ENCODE data around the gene ROS1. TPM values are rescaled to one million over a fixed set of nuclear protein-coding genes. Genes with fewer than 3 reads are reported as not detected.
"Not testable (repeated sequence)": the region's sequence is repeated elsewhere in the genome, so short reads cannot be mapped to it uniquely, and the experiment has no call there.

Gene ROS1
- total RNA-seq, 2 donors from 2014 or later, result 0.23 to 0.34 TPM

DNA sequence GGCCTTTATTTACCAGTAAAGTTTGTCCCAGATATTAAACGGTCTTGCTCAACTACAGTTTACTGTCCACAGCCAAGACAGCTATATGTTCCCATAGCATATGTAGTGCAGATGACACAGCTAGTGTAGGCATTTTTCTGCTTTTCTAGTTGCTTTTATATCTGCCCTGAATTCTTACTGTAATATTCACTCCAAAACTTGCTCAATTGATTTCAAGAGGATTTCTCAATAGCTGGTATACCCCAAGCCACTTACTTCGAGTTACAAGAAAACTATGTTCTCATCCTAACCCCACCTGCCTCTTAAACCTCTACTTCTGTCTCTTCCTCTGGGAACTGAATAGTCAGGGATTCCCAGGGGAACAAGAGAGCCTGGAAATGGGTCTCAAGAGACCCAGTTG lies 18.9 kb upstream of the ROS1 start:
- Histone ChIP-seq H3K27me3 (replicated peaks; ENCODE audit: insufficient read depth) (peaks cover 3% of the 10 kb centered on the region), H3K9me3 (no peaks in the 10 kb centered on the region), H3K36me3 (no peaks in the 10 kb centered on the region), H3K27ac (no peak overlapping the region), H3K4me1 (replicated peaks) (no peaks in the 10 kb centered on the region), H3K4me3 (no peak overlapping the region)
- no peak for DNase-seq (ENCODE audit: low spot score)
- intact Hi-C loops (cut with DNase I), result no loop called here
- WGBS, result 70% methylated on average over 2 of the region's 2 CpGs
- TF ChIP-seq, protein P1, sequence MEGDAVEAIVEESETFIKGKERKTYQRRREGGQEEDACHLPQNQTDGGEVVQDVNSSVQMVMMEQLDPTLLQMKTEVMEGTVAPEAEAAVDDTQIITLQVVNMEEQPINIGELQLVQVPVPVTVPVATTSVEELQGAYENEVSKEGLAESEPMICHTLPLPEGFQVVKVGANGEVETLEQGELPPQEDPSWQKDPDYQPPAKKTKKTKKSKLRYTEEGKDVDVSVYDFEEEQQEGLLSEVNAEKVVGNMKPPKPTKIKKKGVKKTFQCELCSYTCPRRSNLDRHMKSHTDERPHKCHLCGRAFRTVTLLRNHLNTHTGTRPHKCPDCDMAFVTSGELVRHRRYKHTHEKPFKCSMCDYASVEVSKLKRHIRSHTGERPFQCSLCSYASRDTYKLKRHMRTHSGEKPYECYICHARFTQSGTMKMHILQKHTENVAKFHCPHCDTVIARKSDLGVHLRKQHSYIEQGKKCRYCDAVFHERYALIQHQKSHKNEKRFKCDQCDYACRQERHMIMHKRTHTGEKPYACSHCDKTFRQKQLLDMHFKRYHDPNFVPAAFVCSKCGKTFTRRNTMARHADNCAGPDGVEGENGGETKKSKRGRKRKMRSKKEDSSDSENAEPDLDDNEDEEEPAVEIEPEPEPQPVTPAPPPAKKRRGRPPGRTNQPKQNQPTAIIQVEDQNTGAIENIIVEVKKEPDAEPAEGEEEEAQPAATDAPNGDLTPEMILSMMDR (IDR thresholded peaks at IDR 0.05), result no peak
- TF ChIP-seq POLR2AphosphoS5 (IDR thresholded peaks at IDR 0.05) (no peak), POLR2A (IDR thresholded peaks at IDR 0.05) (no peak)

DNA sequence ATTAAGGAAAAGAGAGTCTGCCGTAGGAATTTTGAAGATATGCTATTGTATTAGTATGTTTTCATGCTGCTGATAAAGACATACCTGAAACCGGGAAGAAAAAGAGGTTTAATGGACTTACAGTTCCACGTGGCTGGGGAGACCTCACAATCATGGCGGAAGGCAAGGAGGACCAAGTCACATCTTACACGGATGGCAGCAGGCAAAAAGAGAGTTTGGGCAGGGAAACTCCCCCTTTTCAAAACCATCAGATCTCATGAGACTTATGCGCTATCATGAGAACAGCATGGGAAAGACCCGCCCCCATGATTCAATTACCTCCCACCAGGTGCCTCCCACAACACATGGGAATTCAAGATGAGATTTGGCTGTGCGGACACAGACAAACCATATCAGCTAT lies 16.6 kb upstream of the ROS1 start:
- H3K9me3 ChIP-seq; DNase-seq (ENCODE audit: low spot score); H3K36me3 ChIP-seq; H3K27me3 ChIP-seq (replicated peaks; ENCODE audit: insufficient read depth); intact Hi-C loops (cut with DNase I); H3K27ac ChIP-seq; H3K4me1 ChIP-seq (replicated peaks); H3K4me3 ChIP-seq: not testable (repeated sequence)
- WGBS, result 87% methylated on average over 8 of the region's 8 CpGs

DNA sequence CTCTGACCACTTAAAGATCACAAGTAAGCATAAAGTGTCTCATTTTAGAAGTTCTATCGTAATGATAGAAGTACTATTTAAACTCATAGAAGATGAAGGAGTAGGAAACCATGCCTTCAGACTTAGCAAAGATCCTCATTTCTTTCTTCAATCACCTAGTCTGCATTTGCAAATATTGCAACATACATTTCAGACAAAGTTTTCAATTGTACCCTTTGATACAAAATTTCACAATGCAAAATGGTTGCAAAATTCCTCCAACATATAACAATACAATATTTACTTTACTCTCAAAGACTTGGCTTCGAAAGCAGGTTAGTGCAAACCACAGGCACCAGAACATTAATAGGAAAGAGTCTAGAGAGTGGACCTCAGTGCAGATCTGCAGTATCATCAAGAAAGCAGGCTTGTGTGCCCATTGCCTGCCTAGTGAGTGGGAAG lies 16.1 kb upstream of the ROS1 start:
- Histone ChIP-seq H3K4me1 (replicated peaks) (no peaks in the 10 kb centered on the region), H3K27me3 (replicated peaks; ENCODE audit: insufficient read depth) (peaks cover 3% of the 10 kb centered on the region), H3K27ac (no peak overlapping the region), H3K4me3 (no peak overlapping the region), H3K36me3 (no peaks in the 10 kb centered on the region), H3K9me3 (no peaks in the 10 kb centered on the region)
- TF ChIP-seq POLR2A (IDR thresholded peaks at IDR 0.05) (no peak), POLR2AphosphoS5 (IDR thresholded peaks at IDR 0.05) (no peak)
- TF ChIP-seq, protein P1 (IDR thresholded peaks at IDR 0.05), result no peak
- 46% methylated on average over 2 of the region's 2 CpGs for WGBS
- intact Hi-C loops (cut with DNase I), result no loop called here
- no peak for DNase-seq (ENCODE audit: low spot score)

DNA sequence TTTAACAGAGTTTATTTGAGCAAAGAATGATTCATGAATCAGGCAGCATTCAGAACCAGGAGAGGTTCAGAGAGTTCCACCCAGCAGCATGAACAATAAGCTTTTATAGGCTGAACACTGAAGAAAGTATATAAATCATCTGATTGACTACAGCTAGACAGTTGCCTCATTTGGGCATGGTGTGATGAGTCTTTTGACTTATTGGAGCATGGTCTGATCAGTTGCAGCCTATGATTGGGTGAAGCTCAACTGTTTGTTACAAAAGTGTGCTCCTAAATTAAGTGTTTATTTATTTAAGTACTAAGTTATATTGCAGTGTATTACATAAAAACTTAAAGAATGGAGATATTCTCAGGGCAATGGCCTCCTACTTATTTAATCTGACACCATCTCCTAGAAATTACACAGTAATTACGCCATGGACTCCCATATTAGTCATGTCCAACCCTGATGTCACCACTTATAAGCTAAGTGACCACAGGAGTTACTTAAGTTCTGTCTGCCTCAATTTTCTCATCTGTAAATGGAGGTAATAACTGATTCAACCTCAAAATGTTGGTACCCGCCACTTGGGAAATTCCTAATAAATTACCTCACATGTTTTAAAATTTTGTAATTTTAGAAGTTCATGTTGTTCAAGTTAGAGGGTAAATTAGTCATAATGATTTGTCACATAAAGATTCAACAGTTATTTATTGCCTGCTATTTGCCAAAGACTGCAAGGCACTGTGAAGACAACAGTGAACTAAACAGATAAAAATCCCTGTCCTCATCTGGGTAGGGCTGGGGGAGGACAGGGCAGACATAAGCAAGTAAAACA lies 15.2 kb upstream of the ROS1 start:
- no peak overlapping the region for H3K27ac ChIP-seq
- no peaks in the 10 kb centered on the region for H3K36me3 ChIP-seq
- DNase-seq (ENCODE audit: low spot score), result no peak
- WGBS, result 71% methylated on average over 2 of the region's 2 CpGs
- intact Hi-C loops (cut with DNase I), result no loop called here
- TF ChIP-seq POLR2A (IDR thresholded peaks at IDR 0.05), result no peak
- TF ChIP-seq POLR2AphosphoS5 (IDR thresholded peaks at IDR 0.05), result no peak
- TF ChIP-seq, protein P1 (IDR thresholded peaks at IDR 0.05), result no peak
- no peaks in the 10 kb centered on the region for H3K4me1 ChIP-seq (replicated peaks)
- no peaks in the 10 kb centered on the region for H3K9me3 ChIP-seq
- H3K4me3 ChIP-seq, result no peak overlapping the region
- peaks cover 1% of the 10 kb centered on the region for H3K27me3 ChIP-seq (replicated peaks; ENCODE audit: insufficient read depth)

DNA sequence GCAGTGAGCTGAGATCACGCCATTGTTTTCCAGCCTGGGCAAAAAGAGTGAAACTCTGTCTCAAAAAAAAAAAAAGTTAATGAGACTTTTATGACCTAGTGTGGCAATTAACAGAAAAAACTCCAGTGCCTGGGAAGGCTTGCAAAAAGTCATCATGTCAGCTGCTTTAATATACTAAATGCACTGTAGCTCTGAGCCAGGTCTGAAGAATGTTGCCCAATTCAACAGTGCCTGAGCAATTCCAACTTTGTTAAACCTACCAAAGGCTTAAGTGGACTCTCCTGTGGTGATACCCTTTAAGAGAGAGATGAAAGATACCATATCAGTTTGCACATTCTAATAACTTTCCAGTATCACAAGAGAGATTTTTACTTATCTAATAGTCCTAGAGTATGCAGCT lies 6.5 kb upstream of the ROS1 start:
- Histone ChIP-seq H3K4me1 (replicated peaks) (no peaks in the 10 kb centered on the region), H3K27ac (no peak overlapping the region), H3K4me3 (no peak overlapping the region), H3K36me3 (no peaks in the 10 kb centered on the region), H3K9me3 (no peaks in the 10 kb centered on the region), H3K27me3 (replicated peaks; ENCODE audit: insufficient read depth) (no peaks in the 10 kb centered on the region)
- no peak for TF ChIP-seq POLR2A (IDR thresholded peaks at IDR 0.05)
- TF ChIP-seq, protein P1 (IDR thresholded peaks at IDR 0.05), result no peak
- no peak for TF ChIP-seq POLR2AphosphoS5 (IDR thresholded peaks at IDR 0.05)
- intact Hi-C loops (cut with DNase I), result no loop called here
- WGBS, result 100% methylated on average over 1 of the region's 1 CpG
- DNase-seq (ENCODE audit: low spot score), result no peak
